ENCODE data around the gene LYZL2.
"Not testable (repeated sequence)": the region's sequence is repeated elsewhere in the genome, so short reads cannot be mapped to it uniquely, and the experiment has no call there.

The LYZL2 gene

DNA sequence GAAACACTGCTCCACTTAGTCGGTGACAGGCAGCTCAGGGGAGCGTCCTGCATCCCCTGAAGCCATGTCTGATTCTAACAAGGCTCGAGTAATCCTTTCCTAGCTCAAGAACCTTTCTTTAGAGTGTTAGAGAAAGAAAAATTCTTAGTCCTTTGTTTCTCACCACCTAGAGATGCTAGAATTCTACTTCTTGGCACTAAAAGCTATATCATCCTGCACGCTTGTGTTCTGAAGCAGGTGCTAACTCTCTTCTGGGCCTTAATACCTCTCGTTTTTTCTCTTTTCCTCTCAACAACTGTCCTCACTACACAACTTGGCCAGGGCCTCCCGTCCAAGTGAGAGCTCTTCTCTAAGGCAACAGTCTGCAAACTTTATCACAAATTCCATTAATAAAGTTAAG lies at the start of gene LYZL2:
Gene LYZL2 (minus strand): TSS at position 101 of the 400 bp plus-strand sequence. CDS start 2,838 bp downstream, outside the sequence.
- DNase-seq, result no peak

DNA sequence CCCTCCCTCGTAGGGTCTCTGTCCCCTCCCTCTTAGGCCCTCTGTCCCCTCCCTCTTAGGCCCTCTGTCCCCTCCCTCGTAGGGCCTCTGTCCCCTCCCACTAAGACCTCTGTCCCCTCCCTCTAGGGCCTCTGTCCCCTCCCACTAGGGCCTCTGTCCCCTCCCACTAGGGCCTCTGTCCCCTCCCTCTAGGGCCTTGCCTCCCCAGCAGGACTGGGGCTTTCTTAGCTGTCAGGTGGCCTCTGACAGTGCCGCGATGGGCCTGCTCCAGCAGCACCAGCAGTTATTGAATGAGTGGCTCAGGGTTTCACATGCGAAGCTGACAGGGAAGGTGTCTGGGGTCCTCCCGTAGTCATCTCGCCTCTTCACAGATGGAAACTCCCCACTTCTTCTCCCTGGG lies 48.1 kb upstream of the LYZL2 start:
- DNase-seq, result peak in 1 of 3 donors; percentile 11

GRCh38 chr10:30677146-30677545 lies 47.6 kb upstream of the LYZL2 start:
- DNase-seq, result not testable (repeated sequence)

- no peak for DNase-seq
Observed at GRCh38 chr10:30675791-30676718, 46.5 kb upstream of the LYZL2 start.

GRCh38 chr10:30674796-30675195 lies 45.2 kb upstream of the LYZL2 start:
- no peak for DNase-seq

- DNase-seq, result not testable (repeated sequence)
Observed at GRCh38 chr10:30673262-30673661, 43.7 kb upstream of the LYZL2 start.

DNA sequence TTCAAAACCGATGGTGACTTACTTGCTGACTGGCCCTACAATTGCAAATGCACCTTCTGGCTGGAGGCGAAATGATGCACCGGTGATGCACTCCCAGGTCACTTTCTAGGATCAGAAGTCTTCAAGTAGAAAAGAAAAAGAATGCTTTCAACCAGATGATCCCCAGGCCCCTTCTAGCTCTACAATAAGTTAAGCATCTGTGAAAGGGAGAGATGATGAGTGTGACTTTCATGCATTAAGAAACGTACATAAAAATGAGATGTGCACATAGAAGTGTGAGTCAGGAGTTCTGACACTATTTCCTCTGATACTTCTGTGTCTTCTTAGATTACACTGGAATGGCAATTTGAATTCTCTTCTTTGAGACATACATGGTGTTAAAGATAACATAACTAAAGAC lies 42.8 kb upstream of the LYZL2 start:
- not testable (repeated sequence) for DNase-seq

DNA sequence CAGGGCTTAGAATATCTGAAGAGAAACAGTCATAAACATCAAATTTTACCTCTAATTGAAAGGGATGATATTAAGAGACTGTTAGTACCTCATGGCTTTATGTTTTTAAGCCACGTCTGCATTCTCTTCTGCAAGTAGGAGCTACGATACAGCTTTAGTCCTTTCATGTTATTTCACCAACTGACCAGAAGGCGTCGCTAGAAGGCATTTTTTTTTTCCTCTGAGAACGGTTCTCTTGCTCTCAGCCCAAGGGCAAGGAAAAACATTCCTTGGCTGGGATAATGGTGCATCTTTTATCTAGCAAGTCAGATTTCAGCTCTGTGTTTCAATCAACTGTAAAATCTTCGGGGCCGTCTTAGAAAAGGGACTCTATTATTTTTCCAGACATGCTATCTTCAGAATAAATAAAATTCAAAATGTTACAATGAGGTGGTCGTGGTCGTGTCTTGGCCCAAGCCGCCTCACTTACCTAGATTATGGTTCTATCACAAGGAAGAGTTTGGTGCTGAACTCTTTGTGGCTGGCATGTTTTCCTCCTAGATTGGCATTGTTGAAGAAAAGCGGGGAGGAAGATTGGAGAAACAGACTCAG lies 41.6 kb upstream of the LYZL2 start:
- peak; percentile 72 to 78 (median 78) for DNase-seq

GRCh38 chr10:30667982-30668381 lies 38.4 kb upstream of the LYZL2 start:
- not testable (repeated sequence) for DNase-seq

DNA sequence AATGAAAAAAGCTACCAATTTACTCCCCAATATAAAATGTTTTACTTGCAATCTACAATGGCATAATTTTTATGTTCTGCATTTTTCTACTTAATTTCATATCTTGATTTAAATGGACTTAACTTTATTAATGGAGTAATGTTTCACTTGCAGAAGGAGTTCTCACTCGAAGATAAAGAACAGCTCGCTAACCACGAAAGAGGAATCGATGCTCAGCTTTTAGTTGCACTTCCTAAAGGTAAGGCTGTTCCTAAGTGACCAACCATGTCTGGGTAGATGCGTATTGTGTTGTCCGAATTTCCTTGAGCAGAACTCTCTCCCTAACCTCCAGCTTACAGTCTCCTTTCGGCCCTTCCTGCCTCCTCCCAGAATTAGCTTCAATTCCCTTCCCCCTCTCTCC lies 33.9 kb upstream of the LYZL2 start:
- not testable (repeated sequence) for DNase-seq

GRCh38 chr10:30662814-30663213 lies 33.3 kb upstream of the LYZL2 start:
- peak; percentile 38 to 67 (median 51) for DNase-seq

GRCh38 chr10:30660314-30660713 lies 30.8 kb upstream of the LYZL2 start:
- not testable (repeated sequence) for DNase-seq

GRCh38 chr10:30656233-30656632 lies 26.7 kb upstream of the LYZL2 start:
- DNase-seq, result no peak

- not testable (repeated sequence) for DNase-seq
Observed at GRCh38 chr10:30655001-30655400, 25.4 kb upstream of the LYZL2 start.

DNA sequence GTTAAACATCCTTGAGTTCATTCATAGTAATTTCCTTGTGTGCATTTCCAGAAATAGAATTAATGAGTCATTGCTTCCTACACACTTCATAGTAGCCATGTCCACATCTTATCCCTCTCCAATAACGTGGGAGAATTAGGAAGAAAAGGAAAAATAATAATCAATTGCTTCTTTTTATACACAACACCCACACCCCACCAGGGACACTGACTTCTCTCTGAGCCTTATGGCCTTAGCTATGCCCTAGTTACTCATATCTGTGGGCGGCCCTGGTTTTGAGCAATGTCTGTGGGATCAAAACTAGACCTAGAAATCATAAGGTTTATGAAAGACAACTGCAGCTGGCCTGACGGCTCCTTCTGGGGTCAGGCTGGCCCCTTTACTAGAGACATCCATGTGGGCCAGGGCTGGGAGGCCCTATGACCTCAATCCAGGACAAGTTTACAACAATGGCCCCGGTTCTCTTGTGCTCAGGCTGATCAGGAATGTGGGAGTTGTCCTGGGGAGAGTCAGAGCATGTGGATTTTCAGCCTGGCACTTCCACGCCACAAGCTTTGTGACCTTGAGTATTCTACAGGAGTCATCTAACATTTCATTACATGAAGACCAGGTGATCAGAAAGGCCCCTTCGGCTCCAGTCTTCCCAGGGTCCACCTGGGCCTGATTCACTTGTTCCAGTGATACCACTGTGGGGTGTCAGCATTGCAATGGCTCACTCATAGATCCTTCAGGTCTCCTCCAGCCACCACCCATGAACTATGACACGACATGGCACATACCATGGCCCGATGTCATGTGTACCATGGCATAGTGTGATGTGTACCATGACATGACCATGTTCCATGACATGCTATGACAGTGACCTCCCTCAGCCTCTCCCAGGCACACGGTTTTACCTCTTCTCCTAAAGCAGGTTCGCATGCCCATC lies 22.2 kb upstream of the LYZL2 start:
- peak; percentile 81 to 84 (median 83) for DNase-seq

DNA sequence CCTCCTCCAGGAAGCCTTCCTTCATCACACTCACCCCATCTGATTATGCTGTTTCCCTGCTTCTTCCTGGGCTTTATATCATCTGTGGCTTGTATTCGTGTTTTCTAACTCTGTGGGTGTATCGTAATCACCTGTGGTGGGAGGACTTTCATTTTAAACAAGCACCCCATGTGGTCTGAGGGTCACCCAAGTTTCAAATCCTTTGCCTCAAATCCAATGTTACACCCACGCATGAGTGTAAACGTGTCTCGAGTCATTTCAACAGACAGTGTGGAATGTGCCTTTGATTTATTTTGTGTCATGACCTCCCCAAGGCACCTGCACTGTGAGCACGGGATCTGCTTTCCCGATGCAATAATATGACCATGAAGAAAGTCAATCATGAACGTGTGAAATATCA lies 17.5 kb upstream of the LYZL2 start:
- no peak for DNase-seq

DNA sequence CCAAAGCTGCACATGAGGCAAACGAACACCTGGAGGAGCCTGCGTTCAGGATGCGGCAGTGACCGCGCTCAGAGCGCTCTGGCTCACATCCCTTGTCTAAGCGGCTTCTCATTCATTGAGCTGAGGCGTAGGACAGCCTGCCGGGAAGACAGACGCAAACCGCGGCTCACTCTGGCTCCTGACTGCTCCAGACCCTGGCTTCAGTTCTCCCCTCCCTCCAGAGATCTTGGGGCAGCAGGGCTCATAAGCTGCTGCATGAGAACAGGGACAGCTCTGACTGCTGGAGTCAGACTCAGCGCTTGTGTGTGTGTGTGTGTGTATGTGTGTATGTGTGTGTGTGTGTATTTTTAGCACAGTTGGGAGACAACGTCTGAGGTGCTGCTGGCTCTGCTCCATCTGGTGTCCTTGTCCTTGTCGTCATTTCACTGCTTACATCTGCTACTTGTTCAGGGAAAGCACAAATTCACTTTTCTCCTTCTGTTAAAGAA lies 15.8 kb upstream of the LYZL2 start:
- DNase-seq, result no peak

DNA sequence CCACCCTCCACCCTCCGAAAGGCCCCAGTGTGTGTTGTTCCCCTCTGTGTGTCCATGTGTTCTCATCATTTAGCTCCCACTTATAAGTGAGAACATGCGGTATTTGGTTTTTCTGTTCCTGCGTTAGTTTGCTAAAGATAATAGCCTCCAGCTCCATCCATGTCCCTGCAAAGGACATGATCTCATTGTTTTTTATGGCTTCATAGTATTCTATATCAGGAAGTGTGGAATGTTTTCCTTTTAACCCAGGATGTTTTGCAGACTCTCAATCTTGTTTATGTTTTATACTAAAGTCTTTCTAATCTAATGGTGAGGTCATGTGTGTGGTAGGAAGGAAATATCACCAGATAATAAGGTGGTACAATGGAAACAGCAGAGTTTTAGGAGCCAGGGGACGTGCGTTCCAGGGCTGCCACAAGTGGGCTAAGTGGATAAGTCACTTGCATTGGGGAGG lies 14.9 kb upstream of the LYZL2 start:
- DNase-seq, result not testable (repeated sequence)

- DNase-seq, result not testable (repeated sequence)
Observed at GRCh38 chr10:30643557-30644199, 14.1 kb upstream of the LYZL2 start.

- DNase-seq, result not testable (repeated sequence)
Observed at GRCh38 chr10:30642856-30643255, 13.3 kb upstream of the LYZL2 start.

- peak; percentile 63 to 85 (median 68) for DNase-seq
Observed at GRCh38 chr10:30639946-30640786, 10.6 kb upstream of the LYZL2 start.

Data from suppressor macrophage treated with lipopolysaccharide for 1 hour (primary cell).